Endothelial cell (in vitro differentiated cells): Measurements from ENCODE around the gene RERE. TPM values are rescaled to one million over a fixed set of nuclear protein-coding genes. Genes with fewer than 3 reads are reported as not detected.

Source experiments
- DNase-seq: peaks from one replicate; pipeline ENCODE4 v3.0.0; 2021; ENCODE audit warnings: low spot score
- H3K27ac Mint-ChIP-seq: one replicate; pipeline ENCODE4 v1.8.0; 2021; ENCODE audit warnings: mixed read lengths, inconsistent platforms; ENCODE audit not compliant: unreplicated experiment
- H3K27me3 Mint-ChIP-seq: one replicate; pipeline ENCODE4 v1.8.0; 2021; ENCODE audit warnings: mild to moderate bottlenecking, moderate library complexity, mixed read lengths, inconsistent platforms; ENCODE audit not compliant: unreplicated experiment
- H3K36me3 Mint-ChIP-seq: one replicate; pipeline ENCODE4 v1.8.0; 2021; ENCODE audit warnings: mild to moderate bottlenecking, low read depth, mixed read lengths, inconsistent platforms; ENCODE audit not compliant: unreplicated experiment
- H3K4me1 Mint-ChIP-seq: one replicate; pipeline ENCODE4 v1.8.0; 2021; ENCODE audit warnings: mild to moderate bottlenecking, mixed read lengths, inconsistent platforms; ENCODE audit not compliant: unreplicated experiment
- H3K4me3 Mint-ChIP-seq: one replicate; pipeline ENCODE4 v1.8.0; 2021; ENCODE audit warnings: mild to moderate bottlenecking, mixed read lengths, inconsistent platforms; ENCODE audit not compliant: unreplicated experiment
- H3K9me3 Mint-ChIP-seq: one replicate; pipeline ENCODE4 v1.8.0; 2021; ENCODE audit warnings: mixed read lengths, inconsistent platforms; ENCODE audit not compliant: unreplicated experiment
- CTCF ChIP-seq: fragments of 200-600 bp; sonication (generic); IDR thresholded peaks from one replicate; pipeline ENCODE4 v1.5.0; 2021; ENCODE audit warnings: antibody characterized with exemption; ENCODE audit not compliant: unreplicated experiment
- total RNA-seq: library from RNA; stranded (reverse); fragmentation: NEBNext Ultra II Directional; extraction: Animal tissue kit (Norgen Biotek cat#: 25700); gene quantifications from one replicate; pipeline ENCODE4 v1.2.1, GENCODE V29; 2021; ENCODE audit not compliant: unreplicated experiment

Gene RERE
- total RNA-seq, 1 donor from 2014 or later, result 115 TPM

- no peak overlapping the region for H3K27ac Mint-ChIP-seq
- H3K27me3 Mint-ChIP-seq, result no peaks in the 10 kb centered on the region
- H3K36me3 Mint-ChIP-seq, result no peaks in the 10 kb centered on the region
- H3K4me3 Mint-ChIP-seq, result no peak overlapping the region
- no peaks in the 10 kb centered on the region for H3K9me3 Mint-ChIP-seq
- no peak for DNase-seq
- no peak for TF ChIP-seq CTCF
- peaks cover 16% of the 10 kb centered on the region for H3K4me1 Mint-ChIP-seq
These were observed 152.6 kb downstream of the RERE start for GRCh38 chr1:8664887-8665286.

GRCh38 chr1:8663915-8664329 is 153.5 kb downstream of the RERE start:
- H3K36me3 Mint-ChIP-seq, result no peaks in the 10 kb centered on the region
- no peak for TF ChIP-seq CTCF
- H3K27ac Mint-ChIP-seq, result no peak overlapping the region
- H3K4me3 Mint-ChIP-seq, result no peak overlapping the region
- no peak for DNase-seq
- H3K27me3 Mint-ChIP-seq, result no peaks in the 10 kb centered on the region
- H3K4me1 Mint-ChIP-seq, result peaks cover 16% of the 10 kb centered on the region
- H3K9me3 Mint-ChIP-seq, result no peaks in the 10 kb centered on the region

- DNase-seq, result no peak
- Mint-ChIP-seq H3K4me1 (peaks cover 16% of the 10 kb centered on the region), H3K27ac (no peak overlapping the region), H3K4me3 (no peak overlapping the region), H3K9me3 (no peaks in the 10 kb centered on the region), H3K36me3 (no peaks in the 10 kb centered on the region), H3K27me3 (no peaks in the 10 kb centered on the region)
- no peak for TF ChIP-seq CTCF
These were observed 154.2 kb downstream of the RERE start for GRCh38 chr1:8663090-8663802.

GRCh38 chr1:8662380-8663072 is 154.9 kb downstream of the RERE start:
- no peak for DNase-seq
- no peaks in the 10 kb centered on the region for H3K27me3 Mint-ChIP-seq
- H3K4me3 Mint-ChIP-seq, result no peak overlapping the region
- no peak for TF ChIP-seq CTCF
- peaks cover 16% of the 10 kb centered on the region for H3K4me1 Mint-ChIP-seq
- H3K36me3 Mint-ChIP-seq, result no peaks in the 10 kb centered on the region
- H3K9me3 Mint-ChIP-seq, result no peaks in the 10 kb centered on the region
- H3K27ac Mint-ChIP-seq, result no peak overlapping the region
